ENCODE measurements around the gene BORCS6.

Gene BORCS6

GRCh38 chr17:8158267-8159031, 31.5 kb downstream of the BORCS6 start:
- Histone ChIP-seq H3K4me1 (ENCODE audit: insufficient read depth, low read length) (peaks cover 26% of the 10 kb centered on the region; the same call in 1 of the 2 replicates), H3K27ac (ENCODE audit: low read depth, low read length) (peak overlapping the region; percentile 5; the same call in 1 of the 2 replicates), H3K27me3 (ENCODE audit: insufficient read depth, low read length) (no peaks in the 10 kb centered on the region), H3K9me3 (ENCODE audit: insufficient read depth, low read depth, low read length) (no peaks in the 10 kb centered on the region), H3K9ac (ENCODE audit: low read depth, low read length) (no peak overlapping the region), H3K36me3 (ENCODE audit: insufficient read depth, low read length) (peaks cover 19% of the 10 kb centered on the region), H3K4me3 (ENCODE audit: low read length) (no peak overlapping the region)
- WGBS: 65% methylated on average over 20 of the region's 20 CpGs

GRCh38 chr17:8156246-8156992, 33.6 kb downstream of the BORCS6 start:
- Histone ChIP-seq H3K4me1 (ENCODE audit: insufficient read depth, low read length) (peaks cover 29% of the 10 kb centered on the region; the same call in 1 of the 2 replicates), H3K9me3 (ENCODE audit: insufficient read depth, low read depth, low read length) (no peaks in the 10 kb centered on the region), H3K36me3 (ENCODE audit: insufficient read depth, low read length) (peaks cover 16% of the 10 kb centered on the region), H3K9ac (ENCODE audit: low read depth, low read length) (peak overlapping the region; percentile 73), H3K4me3 (ENCODE audit: low read length) (peak overlapping the region; percentile 77), H3K27me3 (ENCODE audit: insufficient read depth, low read length) (no peaks in the 10 kb centered on the region), H3K27ac (ENCODE audit: low read depth, low read length) (peak overlapping the region; percentile 94)
- under 1% methylated on average over 59 of the region's 59 CpGs for WGBS

- 3% methylated on average over 11 of the region's 11 CpGs for WGBS
- Histone ChIP-seq H3K36me3 (ENCODE audit: insufficient read depth, low read length) (peaks cover 12% of the 10 kb centered on the region), H3K27ac (ENCODE audit: low read depth, low read length) (peak overlapping the region; percentile 57; the same call in 1 of the 2 replicates), H3K9me3 (ENCODE audit: insufficient read depth, low read depth, low read length) (no peaks in the 10 kb centered on the region), H3K9ac (ENCODE audit: low read depth, low read length) (peak overlapping the region; percentile 66), H3K4me3 (ENCODE audit: low read length) (peak overlapping the region; percentile 77), H3K27me3 (ENCODE audit: insufficient read depth, low read length) (no peaks in the 10 kb centered on the region), H3K4me1 (ENCODE audit: insufficient read depth, low read length) (peaks cover 29% of the 10 kb centered on the region)
These were observed 34.1 kb downstream of the BORCS6 start for GRCh38 chr17:8155996-8156245.

- Histone ChIP-seq H3K27me3 (ENCODE audit: insufficient read depth, low read length) (no peaks in the 10 kb centered on the region), H3K36me3 (ENCODE audit: insufficient read depth, low read length) (peaks cover 8% of the 10 kb centered on the region), H3K4me1 (ENCODE audit: insufficient read depth, low read length) (peaks cover 31% of the 10 kb centered on the region), H3K9me3 (ENCODE audit: insufficient read depth, low read depth, low read length) (no peaks in the 10 kb centered on the region), H3K9ac (ENCODE audit: low read depth, low read length) (peak overlapping the region; percentile 66), H3K4me3 (ENCODE audit: low read length) (peak overlapping the region; percentile 77), H3K27ac (ENCODE audit: low read depth, low read length) (peak overlapping the region; percentile 57; the same call in 1 of the 2 replicates)
- WGBS: 49% methylated on average over 14 of the region's 14 CpGs
These were observed 34.6 kb downstream of the BORCS6 start for GRCh38 chr17:8155231-8155995.

- Histone ChIP-seq H3K27ac (ENCODE audit: low read depth, low read length) (peak overlapping the region; percentile 91; the same call in 1 of the 2 replicates), H3K4me3 (ENCODE audit: low read length) (peak overlapping the region; percentile 77), H3K9ac (ENCODE audit: low read depth, low read length) (no peak overlapping the region), H3K27me3 (ENCODE audit: insufficient read depth, low read length) (no peaks in the 10 kb centered on the region), H3K36me3 (ENCODE audit: insufficient read depth, low read length) (peaks cover 9% of the 10 kb centered on the region), H3K9me3 (ENCODE audit: insufficient read depth, low read depth, low read length) (no peaks in the 10 kb centered on the region), H3K4me1 (ENCODE audit: insufficient read depth, low read length) (peaks cover 31% of the 10 kb centered on the region)
- 52% methylated on average over 11 of the region's 11 CpGs for WGBS
These were observed 35.3 kb downstream of the BORCS6 start for GRCh38 chr17:8154608-8155155.

- Histone ChIP-seq H3K4me1 (ENCODE audit: insufficient read depth, low read length) (peaks cover 31% of the 10 kb centered on the region), H3K9me3 (ENCODE audit: insufficient read depth, low read depth, low read length) (no peaks in the 10 kb centered on the region), H3K27me3 (ENCODE audit: insufficient read depth, low read length) (no peaks in the 10 kb centered on the region), H3K36me3 (ENCODE audit: insufficient read depth, low read length) (peaks cover 11% of the 10 kb centered on the region), H3K27ac (ENCODE audit: low read depth, low read length) (peak overlapping the region; percentile 91; the same call in 1 of the 2 replicates), H3K9ac (ENCODE audit: low read depth, low read length) (peak overlapping the region; percentile 50), H3K4me3 (ENCODE audit: low read length) (peak overlapping the region; percentile 77)
- 8% methylated on average over 19 of the region's 22 CpGs for WGBS
These were observed 35.9 kb downstream of the BORCS6 start for GRCh38 chr17:8153957-8154607.

- WGBS: 68% methylated on average over 13 of the region's 13 CpGs
- Histone ChIP-seq H3K27me3 (ENCODE audit: insufficient read depth, low read length) (no peaks in the 10 kb centered on the region), H3K27ac (ENCODE audit: low read depth, low read length) (peak overlapping the region; percentile 91; the same call in 1 of the 2 replicates), H3K4me3 (ENCODE audit: low read length) (no peak overlapping the region), H3K36me3 (ENCODE audit: insufficient read depth, low read length) (peaks cover 14% of the 10 kb centered on the region), H3K4me1 (ENCODE audit: insufficient read depth, low read length) (peaks cover 31% of the 10 kb centered on the region), H3K9ac (ENCODE audit: low read depth, low read length) (peak overlapping the region; percentile 50), H3K9me3 (ENCODE audit: insufficient read depth, low read depth, low read length) (no peaks in the 10 kb centered on the region)
These were observed 36.4 kb downstream of the BORCS6 start for GRCh38 chr17:8153525-8153956.

GRCh38 chr17:8153031-8153451, 36.9 kb downstream of the BORCS6 start:
- H3K36me3 ChIP-seq (ENCODE audit: insufficient read depth, low read length): peaks cover 19% of the 10 kb centered on the region
- H3K27me3 ChIP-seq (ENCODE audit: insufficient read depth, low read length): no peaks in the 10 kb centered on the region
- H3K9me3 ChIP-seq (ENCODE audit: insufficient read depth, low read depth, low read length): no peaks in the 10 kb centered on the region
- H3K4me3 ChIP-seq (ENCODE audit: low read length): peak overlapping the region; percentile 63; the same call in 1 of the 2 replicates
- WGBS: 91% methylated on average over 7 of the region's 7 CpGs
- H3K4me1 ChIP-seq (ENCODE audit: insufficient read depth, low read length): peaks cover 31% of the 10 kb centered on the region
- no peak overlapping the region for H3K9ac ChIP-seq (ENCODE audit: low read depth, low read length)
- H3K27ac ChIP-seq (ENCODE audit: low read depth, low read length): no peak overlapping the region; the same call in 1 of the 2 replicates

- Histone ChIP-seq H3K4me3 (ENCODE audit: low read length) (peak within 1 kb of the TSS; percentile 63), H3K4me1 (ENCODE audit: insufficient read depth, low read length) (peaks cover 31% of the 10 kb centered on the region), H3K27ac (ENCODE audit: low read depth, low read length) (peak within 1 kb of the TSS; percentile 34; the same call in 1 of the 2 replicates)
These were observed 37.7 kb downstream of the BORCS6 start, which contains the start of gene PER1 for GRCh38 chr17:8152112-8152775. Gene PER1, minus strand, starts transcription at chr17:8152404. Its CDS starts 1,698 bp downstream, at chr17:8150706.

GRCh38 chr17:8151641-8152111, 38.3 kb downstream of the BORCS6 start:
- Histone ChIP-seq H3K27me3 (ENCODE audit: insufficient read depth, low read length) (no peaks in the 10 kb centered on the region), H3K9me3 (ENCODE audit: insufficient read depth, low read depth, low read length) (no peaks in the 10 kb centered on the region), H3K9ac (ENCODE audit: low read depth, low read length) (peak overlapping the region; percentile 59), H3K4me3 (ENCODE audit: low read length) (peak overlapping the region; percentile 63), H3K27ac (ENCODE audit: low read depth, low read length) (peak overlapping the region; percentile 34; the same call in 1 of the 2 replicates), H3K4me1 (ENCODE audit: insufficient read depth, low read length) (peaks cover 31% of the 10 kb centered on the region), H3K36me3 (ENCODE audit: insufficient read depth, low read length) (peaks cover 32% of the 10 kb centered on the region)
- WGBS: 1% methylated on average over 22 of the region's 22 CpGs

More at GRCh38 chr17:8152112-8152775, 37.7 kb downstream of the BORCS6 start, which contains the start of gene PER1:
- Histone ChIP-seq H3K9me3 (ENCODE audit: insufficient read depth, low read depth, low read length) (no peaks in the 10 kb centered on the region), H3K36me3 (ENCODE audit: insufficient read depth, low read length) (peaks cover 26% of the 10 kb centered on the region), H3K27me3 (ENCODE audit: insufficient read depth, low read length) (no peaks in the 10 kb centered on the region), H3K9ac (ENCODE audit: low read depth, low read length) (peak within 1 kb of the TSS; percentile 59)
- WGBS: 8% methylated on average over 42 of the region's 42 CpGs
